NCI-H2107 treated with DMSO at 0.1 percent for 48 hours (cell line): ENCODE measurements around the gene NCOR2.

Experiments used
- DNase-seq: peaks from one replicate; lab custom pipeline; 2025; ENCODE audit not compliant: unreplicated experiment; lab: John Stamatoyannopoulos, UW

NCOR2 gene

DNA sequence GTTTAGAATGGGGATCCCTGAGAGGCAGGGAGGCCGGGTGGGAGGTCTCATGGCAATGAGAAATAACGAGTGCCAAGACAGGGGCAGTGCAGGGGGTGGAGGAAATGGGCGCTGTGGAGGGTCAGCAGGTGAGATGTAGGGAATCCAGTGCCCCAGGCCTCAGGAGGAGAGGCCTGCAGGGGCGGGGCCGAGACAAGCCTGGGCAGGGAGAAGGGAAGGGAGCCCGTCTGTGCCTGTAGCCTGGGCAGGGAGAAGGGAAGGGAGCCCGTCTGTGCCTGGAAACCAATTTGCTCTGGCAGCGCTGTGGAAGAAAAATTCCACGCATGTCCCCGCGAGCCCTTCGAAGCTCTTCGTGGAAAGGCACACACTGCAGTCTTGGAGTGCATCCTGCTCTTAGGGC, 10.6 kb upstream of the NCOR2 start:
- no peak for DNase-seq

DNA sequence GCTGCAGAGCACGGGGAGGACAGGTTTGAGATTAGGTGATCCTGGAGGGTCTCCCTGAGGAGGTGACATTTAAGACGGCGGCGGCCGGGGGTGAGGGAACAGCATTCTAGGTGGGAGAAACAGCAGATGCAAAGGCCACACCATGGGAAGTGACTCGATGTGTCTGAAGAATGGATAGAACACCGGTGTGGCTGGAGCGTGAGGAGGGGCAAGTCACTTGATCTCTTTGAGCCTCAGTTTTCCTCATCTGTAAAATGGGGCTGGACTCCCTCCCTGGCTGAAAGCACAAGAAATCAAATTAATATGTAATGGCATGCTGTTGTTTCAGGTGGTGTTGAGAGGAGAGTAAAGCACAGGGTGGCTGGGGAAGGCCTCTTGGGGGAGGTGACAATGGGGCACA, 10.0 kb upstream of the NCOR2 start:
- no peak for DNase-seq

DNA sequence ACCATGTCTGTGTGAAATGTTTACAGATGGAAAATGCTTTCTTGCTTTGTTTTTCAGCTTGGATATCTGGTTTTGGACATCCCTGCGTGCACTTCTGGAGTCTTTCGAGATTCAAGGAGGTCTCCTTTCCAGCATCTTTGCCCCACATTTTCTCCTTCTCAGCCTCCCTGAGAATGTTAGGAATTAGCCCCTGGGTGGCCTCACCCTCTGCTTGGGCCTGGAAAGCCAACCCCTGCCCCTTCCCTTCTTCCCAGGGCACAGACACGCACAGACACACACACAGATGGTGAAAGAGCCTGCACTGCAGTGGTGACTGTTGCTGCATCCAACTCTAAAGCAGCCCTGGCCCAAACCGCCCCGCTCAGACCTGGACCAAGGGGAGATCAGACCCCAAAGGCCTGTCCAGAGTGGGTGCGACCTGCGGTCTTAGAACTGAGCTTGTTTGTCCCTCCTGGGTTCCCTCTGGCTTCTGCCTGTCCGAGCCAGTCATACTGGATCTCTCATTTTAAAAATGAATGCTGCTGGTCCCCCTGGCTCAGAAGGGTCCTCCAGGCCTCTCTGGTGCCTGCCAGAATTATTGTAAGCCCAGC, 8.7 kb upstream of the NCOR2 start:
- no peak for DNase-seq

DNA sequence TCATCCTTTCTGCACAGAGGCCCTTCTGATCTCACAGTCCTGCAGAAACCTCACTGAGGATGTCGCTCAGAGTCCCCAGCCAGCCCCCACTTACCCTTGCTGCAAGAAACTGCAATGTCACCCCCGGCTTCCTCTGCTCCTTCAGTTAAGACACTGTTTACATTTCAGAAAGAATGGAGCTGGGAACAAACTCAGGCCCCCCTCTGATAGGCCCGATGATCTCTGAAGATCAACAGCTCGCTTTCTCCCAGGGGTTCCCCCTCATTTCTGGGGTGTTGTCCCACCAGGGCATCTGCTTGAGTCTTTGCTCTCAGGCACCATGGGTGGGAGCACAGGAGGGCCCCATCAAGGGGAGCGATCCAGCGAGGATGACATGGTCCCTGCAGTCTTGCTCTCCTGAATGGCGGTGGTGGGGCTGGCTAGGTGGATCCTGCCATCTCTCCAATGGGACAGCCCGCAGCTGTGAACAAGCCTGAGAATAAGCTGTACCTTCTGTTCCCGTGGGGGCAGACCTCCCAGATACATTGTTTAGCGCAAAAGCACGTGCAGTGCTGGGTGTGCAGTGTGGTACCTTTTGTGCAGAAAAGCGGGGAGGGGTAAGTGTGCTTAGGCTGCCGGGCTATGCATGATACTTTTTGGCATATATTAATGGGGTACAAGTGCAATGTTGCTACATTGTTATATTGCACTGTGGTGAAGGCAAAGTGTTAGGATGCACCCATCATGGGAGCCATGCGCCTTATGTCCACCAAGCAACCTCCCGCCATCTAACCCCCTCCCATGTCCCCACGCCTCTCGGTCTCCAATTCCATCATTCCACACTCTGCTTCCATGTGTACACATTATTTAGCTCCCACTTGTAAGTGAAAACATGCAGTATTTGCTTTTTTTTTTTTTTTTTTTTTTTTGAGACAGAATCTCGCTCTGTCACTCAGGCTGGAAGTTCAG, 6.7 kb upstream of the NCOR2 start:
- DNase-seq = no peak

DNA sequence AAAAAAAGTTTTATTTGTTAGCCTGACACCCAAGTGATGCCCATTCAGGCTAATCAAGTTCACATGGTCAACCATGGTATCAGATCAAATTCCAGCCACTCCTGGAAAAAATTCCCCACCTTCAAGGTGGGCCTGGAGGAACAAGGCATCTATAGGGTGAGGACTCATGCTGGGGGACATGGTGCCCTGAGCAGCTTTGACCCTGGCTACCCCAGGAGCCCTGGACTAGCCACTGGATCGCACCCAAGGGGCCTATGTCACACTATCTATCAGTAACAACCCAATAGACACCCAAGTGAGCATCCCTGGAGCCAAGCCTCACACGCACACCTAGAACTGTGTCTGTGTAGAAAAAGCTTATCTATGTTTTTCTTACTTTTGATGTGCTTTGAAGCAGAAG, 4.1 kb upstream of the NCOR2 start:
- DNase-seq = no peak

DNA sequence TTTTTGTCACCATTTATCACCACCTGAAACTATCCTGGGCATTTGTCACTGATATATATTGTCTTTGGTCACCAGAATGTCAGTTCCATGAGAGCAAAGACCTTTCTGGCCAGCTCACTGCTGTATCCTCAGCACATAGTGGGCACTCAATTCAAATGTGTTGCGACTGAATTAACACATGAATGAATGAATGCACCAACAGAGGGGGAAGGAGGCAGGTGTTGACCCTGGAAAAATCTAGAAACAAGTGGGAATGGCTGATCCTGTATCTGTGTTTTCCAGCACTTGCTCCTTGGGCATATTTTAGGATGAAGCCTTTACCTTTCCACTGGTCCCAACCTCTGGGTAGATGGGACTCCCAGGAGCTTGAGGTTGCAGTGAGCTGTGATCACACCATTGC, 3.4 kb upstream of the NCOR2 start:
- no peak for DNase-seq

DNA sequence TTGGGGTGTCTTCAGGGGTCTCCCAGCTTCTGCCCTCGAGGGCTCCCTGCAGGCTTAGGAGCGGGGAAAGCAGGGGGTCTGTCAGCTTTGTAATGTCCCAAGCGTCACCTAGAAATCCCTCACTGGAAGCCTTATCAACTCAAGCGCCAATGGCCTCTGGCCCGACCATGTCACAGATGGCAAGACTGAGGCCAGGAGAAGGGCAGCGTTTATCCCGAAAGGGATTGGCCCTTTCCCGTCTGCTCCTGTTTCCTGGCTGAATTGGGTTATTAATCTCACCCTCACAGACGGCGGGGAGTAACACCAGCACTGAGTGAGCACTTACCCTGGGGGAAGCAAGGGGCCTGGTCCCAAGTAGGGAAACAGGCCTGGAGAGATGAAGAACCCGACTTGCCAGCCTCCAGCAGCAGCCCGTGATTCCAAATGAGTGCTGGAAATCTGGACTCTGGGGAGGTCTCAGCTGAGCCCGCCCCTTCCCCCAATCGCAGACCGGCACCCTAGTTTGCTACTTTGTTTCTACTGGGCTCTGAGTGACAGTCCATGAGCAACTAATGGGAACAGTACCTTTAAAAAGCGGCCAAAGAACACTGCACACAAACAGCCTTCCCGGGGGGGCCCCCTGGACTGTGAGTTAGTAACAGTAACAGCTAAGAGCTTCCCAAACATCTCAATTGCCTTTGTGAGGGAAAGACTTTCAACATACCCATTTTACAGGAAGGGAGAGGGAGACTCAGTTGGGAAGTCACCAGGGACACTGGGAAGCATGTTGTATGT, 2.1 kb upstream of the NCOR2 start:
- DNase-seq = no peak

DNA sequence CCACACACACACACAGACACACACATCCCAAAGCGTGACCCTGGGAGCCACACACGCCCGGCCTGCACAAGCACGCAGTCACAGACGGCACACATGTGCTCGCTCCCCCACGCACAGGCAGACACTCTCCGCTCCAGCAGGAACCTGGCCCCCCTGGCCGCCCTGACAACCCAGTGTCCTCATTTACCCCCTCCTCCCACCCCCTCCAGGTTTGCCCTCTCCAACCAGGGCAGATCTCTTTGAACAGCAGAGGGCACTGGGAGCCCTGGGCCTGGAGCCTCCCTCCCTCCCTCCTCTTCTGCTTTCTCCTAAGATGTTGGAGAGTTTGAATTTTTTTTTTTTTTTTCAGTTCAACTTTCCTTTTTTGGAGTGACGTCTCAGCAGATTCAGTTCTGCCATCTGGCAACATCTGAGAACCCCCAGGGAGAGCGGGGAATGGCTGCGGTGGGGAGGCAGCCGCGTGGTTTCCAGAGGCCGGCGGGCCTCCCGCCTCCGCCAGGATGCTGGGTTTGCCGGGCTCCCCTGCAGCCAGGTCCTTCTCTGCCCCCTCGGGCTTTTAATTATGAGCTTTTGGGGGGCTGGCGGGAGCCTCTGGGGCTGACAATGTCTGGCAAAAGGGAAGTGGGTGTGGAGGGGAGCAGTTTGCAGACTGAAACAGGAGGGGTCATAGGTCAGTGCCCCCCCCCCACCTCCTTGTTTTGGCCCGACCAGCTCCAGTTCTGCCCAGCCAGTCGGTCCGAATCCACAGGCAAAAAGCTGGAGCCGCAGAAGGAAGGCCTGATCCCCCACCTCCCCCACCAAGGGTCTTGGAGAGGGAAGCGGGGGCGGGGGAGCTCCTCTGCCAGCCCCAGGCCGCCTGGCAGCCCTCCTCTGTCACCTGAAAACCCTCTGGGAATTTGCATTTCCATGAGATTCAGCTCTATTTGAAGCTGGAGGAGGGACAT, 1.3 kb upstream of the NCOR2 start:
- peak; percentile 73 for DNase-seq

DNA sequence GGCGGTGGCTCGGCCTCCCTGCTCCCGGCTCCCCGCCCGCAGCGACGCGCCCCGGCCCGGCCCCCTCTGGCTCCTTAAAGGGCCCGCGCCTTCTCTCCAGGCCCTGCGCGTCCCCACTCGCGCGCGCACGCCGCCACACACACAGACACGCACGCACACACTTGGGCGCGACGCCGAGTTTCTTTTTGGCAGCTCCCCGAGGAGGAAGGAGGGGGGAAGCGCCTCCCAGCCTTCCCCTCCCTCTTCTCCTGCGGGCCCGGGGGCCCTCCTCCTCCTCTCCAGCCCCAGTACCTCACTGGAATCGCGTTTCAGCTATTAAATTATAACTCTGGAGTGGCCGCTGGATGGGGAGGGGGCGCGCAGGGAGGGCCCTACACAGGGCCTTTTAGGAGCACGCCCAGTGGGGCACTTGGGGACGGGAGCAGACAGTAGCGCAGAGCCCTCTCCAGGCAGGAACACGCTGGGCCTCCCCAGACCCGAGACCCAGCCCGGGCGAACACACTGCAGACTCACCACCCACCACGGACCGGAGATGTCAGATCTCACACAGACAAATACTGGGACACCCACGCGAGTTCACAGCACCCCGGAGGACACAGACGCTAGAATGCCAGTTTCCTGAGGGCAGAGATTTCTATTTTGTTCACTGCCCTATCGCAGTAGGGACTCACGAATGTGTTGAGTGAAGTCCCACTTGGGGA, 411 bp upstream of the NCOR2 start:
- peak; percentile 86 for DNase-seq

DNA sequence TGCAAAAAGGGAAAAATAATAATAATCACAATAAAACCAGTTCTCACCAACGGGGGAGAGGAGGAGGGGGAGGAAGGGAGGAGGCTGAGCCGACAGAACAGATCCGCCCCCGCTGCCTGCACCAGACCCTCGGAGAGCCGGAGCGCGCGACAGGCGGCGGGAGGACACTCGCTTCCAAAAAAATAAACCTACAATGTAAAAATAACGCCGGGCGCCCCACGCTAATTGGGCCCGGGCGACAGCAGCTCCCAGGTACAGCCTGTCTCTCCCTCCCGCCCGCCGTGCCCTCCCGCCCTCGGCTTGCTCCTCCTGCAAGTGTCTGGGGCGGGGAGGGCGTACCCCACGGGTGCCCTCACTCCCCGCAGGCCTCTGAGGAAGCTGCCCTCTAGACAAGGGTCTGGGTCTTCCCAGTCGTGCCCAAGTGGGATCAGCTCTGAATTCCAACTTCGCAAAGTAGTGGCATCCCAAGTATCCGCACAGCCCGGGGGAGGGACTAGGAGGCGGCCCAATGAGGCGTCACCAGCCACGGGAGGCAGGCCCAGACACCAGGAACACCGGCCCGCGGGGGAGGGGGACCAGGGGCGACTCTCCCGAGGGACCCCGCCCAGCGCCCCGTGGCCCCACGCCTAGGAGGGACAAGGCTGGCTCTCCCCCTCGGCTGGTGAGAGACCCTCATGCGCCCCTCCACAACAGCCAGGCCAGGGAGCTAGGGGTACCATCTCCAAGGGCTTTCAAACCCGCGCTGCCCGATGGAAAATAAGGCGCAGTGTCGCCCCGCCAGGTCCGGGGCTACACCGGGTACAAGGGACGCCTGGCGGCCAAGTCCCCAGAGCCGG, 1.0 kb downstream of the NCOR2 start:
- peak; percentile 51 for DNase-seq

DNA sequence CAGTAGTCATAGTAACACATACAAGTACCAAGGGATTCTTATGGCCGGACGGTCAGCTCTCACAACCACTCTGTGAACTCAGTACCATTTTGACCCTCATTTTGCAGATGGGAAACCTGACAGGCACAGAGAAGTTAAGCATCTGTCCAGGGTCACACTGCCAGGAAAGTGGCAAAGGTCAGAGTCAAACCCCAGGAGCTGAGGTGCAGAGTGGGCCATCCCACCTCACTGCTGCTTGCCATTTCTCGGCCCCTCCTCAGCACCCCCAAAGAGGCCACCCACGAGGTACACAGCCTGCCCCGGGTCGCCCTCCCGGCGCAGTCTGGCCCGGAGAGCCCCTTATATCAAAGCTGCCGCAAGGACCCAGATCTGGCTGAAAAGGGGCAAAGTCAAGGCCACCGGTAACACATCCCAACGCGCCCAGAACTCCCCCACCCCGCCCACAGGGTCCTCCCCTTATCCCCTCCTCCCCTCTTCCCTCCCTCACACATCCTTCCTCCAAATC, 1.7 kb downstream of the NCOR2 start:
- no peak for DNase-seq

DNA sequence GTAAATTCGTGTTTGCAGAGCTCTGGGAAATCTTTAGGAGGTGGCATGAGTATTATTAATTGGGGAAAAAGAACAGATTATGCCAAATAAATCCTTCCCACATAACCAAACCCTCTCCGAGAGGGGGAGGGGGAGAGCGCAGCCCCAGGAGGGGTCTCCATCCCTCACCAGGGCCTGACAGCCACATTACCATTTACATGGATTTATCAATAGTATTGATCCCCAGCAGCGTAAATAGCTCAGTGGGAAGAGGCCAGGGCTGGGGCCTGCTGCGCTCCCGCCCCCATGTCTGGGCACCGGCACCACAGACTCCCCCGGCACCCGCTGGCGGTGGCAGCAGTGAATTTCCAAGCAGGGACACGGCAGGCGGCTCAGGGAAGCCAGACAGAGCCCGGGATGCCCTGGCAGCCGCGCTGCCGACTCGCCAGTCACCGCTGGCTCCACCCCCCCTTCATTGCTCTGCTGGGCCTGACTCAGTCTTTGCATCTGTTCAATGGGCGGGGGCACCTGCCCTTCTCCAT, 2.4 kb downstream of the NCOR2 start:
- peak; percentile 24 for DNase-seq

DNA sequence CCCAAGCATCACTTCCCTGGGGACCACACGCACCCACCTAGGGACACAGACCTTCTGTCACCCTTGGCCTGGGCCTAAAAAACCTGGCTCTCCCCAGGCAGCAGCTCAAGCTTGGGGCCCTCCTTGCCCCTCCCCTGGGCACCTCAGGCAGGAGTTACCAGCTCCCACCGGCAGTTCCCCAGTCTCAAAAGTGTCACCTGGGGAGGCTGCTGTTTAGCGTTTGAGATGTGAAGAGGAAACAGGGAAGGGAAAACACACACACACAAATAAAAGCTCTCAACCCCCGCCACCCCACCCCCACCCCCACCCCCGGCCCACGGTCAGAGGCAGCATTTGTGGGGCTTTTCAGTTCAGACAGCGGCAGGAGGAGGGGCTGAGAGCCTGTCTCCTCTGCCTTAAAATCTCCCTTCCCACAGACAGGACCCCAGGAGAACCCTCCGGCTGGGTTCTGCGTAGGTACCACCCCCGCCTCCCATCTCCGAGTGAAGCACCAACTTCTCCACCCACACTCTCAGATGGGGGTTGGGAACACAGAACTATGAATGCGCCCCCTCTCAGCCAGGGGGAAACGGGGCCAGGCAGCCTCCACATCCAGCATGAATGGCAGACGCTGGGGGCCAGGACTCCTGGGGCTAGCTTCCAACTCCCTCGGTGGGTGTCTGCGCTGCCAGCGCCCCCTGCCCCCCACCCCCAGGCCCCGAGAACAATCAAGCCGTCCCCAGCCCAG, 3.0 kb downstream of the NCOR2 start:
- DNase-seq = peak; percentile 49

DNA sequence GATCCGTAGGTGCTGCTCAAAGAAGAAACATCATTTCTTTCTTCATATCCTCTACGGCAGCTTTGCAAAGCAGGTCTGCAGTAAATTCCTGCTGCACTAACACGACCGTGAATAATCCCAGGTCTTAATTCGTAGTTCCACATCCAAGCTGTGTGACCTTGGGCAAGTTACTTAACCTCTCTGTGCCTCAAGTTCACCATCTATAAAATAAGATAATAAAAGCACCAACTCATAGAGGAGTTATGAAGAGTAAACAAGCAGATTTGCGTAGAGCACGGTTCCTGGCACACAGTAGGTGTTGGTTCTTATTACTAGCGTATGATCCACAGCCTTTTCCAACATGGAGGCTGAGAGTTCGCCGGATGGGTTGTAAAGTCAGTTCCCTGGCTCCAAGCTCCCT, 3.6 kb downstream of the NCOR2 start:
- DNase-seq = no peak

DNA sequence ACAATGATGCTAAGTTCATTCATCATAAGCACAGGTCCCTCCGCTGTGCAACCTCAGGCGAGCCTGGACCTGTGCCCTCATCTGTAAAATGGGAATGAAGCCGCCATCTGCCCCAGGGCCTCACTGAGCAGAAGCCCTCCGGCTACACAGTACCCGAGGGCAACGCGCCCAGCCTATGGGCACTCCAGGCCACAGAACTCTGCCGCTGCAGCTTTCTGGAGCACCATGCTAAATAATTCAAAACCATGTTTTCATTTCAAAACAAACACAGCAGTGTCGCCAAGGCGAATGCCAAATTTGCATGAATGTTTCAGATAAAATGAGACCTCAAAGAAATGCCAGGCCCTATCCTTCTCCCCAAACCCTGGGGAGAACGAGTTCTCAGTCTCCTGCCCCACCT, 4.0 kb downstream of the NCOR2 start:
- DNase-seq = no peak

DNA sequence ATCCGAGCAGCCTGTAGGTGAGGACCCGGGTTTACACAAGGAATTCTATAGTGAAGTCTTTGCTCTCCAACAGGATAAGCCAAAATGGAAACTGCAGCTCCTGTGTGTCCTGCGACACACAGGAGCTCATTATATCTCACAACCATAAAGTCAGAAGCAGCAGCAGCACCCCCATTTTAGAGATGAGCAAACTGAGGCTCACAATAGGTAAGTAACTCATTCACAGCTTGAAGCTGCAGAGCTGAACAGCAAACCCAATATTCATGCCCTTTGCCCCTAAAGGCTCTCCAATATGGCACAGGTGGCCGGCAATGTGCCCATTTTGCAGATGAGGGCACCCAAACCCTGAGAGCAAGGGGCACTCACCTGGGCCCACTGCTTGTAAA, 4.6 kb downstream of the NCOR2 start:
- no peak for DNase-seq

DNA sequence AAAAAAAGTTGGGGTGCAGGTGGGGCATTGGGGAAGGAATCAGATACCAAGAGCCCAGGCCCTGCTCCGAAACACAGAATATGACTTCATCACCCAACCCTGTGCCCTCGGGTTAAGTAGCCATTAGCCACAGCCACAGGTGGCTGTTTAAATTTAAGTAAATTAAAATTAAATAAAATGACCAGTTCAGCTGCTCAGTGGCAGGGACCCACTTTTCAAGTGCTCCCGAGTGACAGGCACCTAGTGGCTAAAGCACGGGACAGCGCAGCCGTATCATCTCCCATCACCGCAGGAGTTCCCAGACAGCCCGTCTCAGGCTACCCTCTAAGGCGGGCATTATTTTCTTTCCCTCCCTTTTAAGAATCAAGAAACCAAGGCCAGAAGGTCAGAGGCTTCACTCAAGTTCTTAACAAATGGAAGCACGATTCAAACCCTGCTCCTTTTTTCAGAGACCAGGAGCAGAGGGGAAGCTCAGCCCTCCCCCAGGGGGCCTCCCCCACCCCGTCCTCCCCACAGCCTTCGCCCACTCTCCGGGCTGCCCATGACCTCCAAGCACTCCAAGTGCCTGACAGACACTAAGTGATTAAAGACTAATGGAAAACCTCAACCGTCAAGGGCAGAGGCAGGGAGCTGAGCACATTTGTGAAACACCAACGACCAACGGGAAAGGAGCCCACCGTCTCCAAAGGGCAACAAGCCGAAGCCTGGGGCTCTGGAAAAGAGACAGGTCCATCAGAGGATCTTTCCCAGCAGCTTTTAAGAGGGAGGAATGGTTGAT, 5.2 kb downstream of the NCOR2 start:
- no peak for DNase-seq
